WTC11 (cell line): Measurements from ENCODE around the gene MLC1.

Source experiments
- ESRRA ChIP-seq: sonication (generic); formaldehyde crosslinking; IDR thresholded peaks from 2 replicates; pipeline ENCODE4 v1.8.1; 2022; ENCODE audit warnings: mild to moderate bottlenecking, missing genetic modification reagents, borderline replicate concordance
- NR3C1 ChIP-seq: sonication (generic); formaldehyde crosslinking; conservative IDR thresholded peaks from 2 replicates; pipeline ENCODE4 v1.8.1; 2023; ENCODE audit warnings: low read depth, mild to moderate bottlenecking, missing genetic modification reagents
- RELA ChIP-seq: sonication (generic); formaldehyde crosslinking; IDR thresholded peaks from 2 replicates; pipeline ENCODE4 v1.8.1; 2022; ENCODE audit warnings: missing genetic modification reagents, mild to moderate bottlenecking, borderline replicate concordance
- SMAD4 ChIP-seq: sonication (generic); formaldehyde crosslinking; IDR thresholded peaks from 2 replicates; pipeline ENCODE4 v1.8.0; 2022; ENCODE audit warnings: mild to moderate bottlenecking, missing genetic modification reagents
- SP1 ChIP-seq: sonication (generic); formaldehyde crosslinking; conservative IDR thresholded peaks from 2 replicates; pipeline ENCODE4 v1.8.1; 2022; ENCODE audit warnings: missing genetic modification reagents
- TF ChIP-seq, protein P1 (sequence below): sonication (generic); formaldehyde crosslinking; IDR thresholded peaks from 2 replicates; pipeline ENCODE4 v1.8.1; 2023; ENCODE audit warnings: mild to moderate bottlenecking, missing genetic modification reagents, moderate library complexity
- TF ChIP-seq, protein P2 (sequence below): fragments of 200-600 bp; IDR thresholded peaks from 2 replicates; pipeline ENCODE4 v1.8.0; 2022; ENCODE audit warnings: antibody characterized with exemption
- TF ChIP-seq, protein P3 (sequence below): fragments of 250-450 bp; sonication (Bioruptor Pico); IDR thresholded peaks from 2 replicates; pipeline ENCODE4 v1.9.0; 2021; ENCODE audit warnings: moderate library complexity, mild to moderate bottlenecking, inconsistent platforms, borderline replicate concordance
- TF ChIP-seq, protein P4 (sequence below): sonication (generic); formaldehyde crosslinking; IDR thresholded peaks from 2 replicates; pipeline ENCODE4 v1.8.1; 2022; ENCODE audit warnings: low read depth, mild to moderate bottlenecking, moderate library complexity, missing genetic modification reagents, borderline replicate concordance

DNA sequence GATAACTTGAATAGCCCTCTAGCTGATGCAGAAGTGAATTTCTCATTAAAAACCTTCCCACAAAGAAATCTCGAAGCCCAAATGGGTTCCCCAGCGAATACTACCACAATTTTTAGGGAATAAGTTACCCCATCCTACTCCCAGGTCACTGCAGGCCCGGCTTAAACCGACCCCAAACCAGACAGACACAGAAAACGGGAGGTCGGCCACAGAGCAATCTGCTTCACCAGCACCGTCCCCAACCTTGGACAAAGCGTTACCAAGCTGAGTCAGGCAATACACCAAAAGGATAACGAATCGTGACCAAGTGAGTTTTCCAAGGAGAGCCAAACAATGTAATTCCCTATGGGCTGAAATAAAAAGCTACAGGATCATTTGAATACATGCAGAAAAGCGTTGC is 4.0 kb upstream of the MLC1 start:
- TF ChIP-seq, protein P1, sequence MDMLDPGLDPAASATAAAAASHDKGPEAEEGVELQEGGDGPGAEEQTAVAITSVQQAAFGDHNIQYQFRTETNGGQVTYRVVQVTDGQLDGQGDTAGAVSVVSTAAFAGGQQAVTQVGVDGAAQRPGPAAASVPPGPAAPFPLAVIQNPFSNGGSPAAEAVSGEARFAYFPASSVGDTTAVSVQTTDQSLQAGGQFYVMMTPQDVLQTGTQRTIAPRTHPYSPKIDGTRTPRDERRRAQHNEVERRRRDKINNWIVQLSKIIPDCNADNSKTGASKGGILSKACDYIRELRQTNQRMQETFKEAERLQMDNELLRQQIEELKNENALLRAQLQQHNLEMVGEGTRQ (CRISPR knock-in tag) = no peak
- TF ChIP-seq, protein P2, sequence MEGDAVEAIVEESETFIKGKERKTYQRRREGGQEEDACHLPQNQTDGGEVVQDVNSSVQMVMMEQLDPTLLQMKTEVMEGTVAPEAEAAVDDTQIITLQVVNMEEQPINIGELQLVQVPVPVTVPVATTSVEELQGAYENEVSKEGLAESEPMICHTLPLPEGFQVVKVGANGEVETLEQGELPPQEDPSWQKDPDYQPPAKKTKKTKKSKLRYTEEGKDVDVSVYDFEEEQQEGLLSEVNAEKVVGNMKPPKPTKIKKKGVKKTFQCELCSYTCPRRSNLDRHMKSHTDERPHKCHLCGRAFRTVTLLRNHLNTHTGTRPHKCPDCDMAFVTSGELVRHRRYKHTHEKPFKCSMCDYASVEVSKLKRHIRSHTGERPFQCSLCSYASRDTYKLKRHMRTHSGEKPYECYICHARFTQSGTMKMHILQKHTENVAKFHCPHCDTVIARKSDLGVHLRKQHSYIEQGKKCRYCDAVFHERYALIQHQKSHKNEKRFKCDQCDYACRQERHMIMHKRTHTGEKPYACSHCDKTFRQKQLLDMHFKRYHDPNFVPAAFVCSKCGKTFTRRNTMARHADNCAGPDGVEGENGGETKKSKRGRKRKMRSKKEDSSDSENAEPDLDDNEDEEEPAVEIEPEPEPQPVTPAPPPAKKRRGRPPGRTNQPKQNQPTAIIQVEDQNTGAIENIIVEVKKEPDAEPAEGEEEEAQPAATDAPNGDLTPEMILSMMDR = no peak
- no peak for TF ChIP-seq SP1
- TF ChIP-seq, protein P3, sequence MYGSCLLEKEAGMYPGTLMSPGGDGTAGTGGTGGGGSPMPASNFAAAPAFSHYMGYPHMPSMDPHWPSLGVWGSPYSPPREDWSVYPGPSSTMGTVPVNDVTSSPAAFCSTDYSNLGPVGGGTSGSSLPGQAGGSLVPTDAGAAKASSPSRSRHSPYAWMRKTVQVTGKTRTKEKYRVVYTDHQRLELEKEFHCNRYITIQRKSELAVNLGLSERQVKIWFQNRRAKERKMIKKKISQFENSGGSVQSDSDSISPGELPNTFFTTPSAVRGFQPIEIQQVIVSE (CRISPR knock-in tag) = no peak
- TF ChIP-seq ESRRA (CRISPR knock-in tag) = no peak
- TF ChIP-seq, protein P4, sequence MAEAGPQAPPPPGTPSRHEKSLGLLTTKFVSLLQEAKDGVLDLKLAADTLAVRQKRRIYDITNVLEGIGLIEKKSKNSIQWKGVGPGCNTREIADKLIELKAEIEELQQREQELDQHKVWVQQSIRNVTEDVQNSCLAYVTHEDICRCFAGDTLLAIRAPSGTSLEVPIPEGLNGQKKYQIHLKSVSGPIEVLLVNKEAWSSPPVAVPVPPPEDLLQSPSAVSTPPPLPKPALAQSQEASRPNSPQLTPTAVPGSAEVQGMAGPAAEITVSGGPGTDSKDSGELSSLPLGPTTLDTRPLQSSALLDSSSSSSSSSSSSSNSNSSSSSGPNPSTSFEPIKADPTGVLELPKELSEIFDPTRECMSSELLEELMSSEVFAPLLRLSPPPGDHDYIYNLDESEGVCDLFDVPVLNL (CRISPR knock-in tag) = no peak
- no peak for TF ChIP-seq RELA
- TF ChIP-seq NR3C1 = no peak
- no peak for TF ChIP-seq SMAD4 (CRISPR knock-in tag)
